ENCODE data around the gene CX3CL1. TPM values are rescaled to one million over a fixed set of nuclear protein-coding genes. Genes with fewer than 3 reads are reported as not detected.

The CX3CL1 gene
- total RNA-seq, 1 donor from 2014 or later, result 2.5 TPM

DNA sequence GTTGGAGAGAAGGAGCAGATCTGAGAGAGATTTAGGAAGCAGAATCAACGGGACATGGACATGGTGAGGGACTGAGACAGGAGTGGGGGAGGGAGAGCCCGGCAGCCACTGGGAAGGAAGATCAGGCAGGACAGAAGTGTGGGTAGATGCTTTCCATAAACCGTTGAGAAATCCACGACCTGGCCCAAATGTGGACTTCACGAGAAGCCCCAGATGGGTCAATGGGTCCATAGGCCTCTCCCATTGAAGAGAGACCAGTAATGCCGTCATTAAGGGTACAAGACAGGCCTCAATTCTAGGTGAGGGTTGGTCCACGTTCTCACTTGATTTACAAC is 14.2 kb upstream of the CX3CL1 start:
- Mint-ChIP-seq H3K4me3 (no peak overlapping the region), H3K4me1 (no peaks in the 10 kb centered on the region), H3K27ac (no peak overlapping the region), H3K27me3 (ENCODE audit: low read depth) (no peaks in the 10 kb centered on the region), H3K36me3 (no peaks in the 10 kb centered on the region), H3K9me3 (no peaks in the 10 kb centered on the region)
- TF ChIP-seq CTCF (IDR thresholded peaks at IDR 0.05; ENCODE audit: unreplicated experiment), result no peak
- no peak for DNase-seq (ENCODE audit: low spot score in 2 of 2, unreplicated experiment in 2 of 2)

GRCh38 chr16:57358527-57359095 is 13.7 kb upstream of the CX3CL1 start, which contains the start of gene CCL22:
Gene CCL22, plus strand, starts transcription at chr16:57358783. Its CDS starts 34 bp downstream, at chr16:57358817.
- no peaks in the 10 kb centered on the region for H3K4me1 Mint-ChIP-seq
- H3K36me3 Mint-ChIP-seq, result no peaks in the 10 kb centered on the region
- peaks cover 5% of the 10 kb centered on the region for H3K27me3 Mint-ChIP-seq (ENCODE audit: low read depth)
- no peak within 1 kb of the TSS for H3K27ac Mint-ChIP-seq
- DNase-seq (ENCODE audit: low spot score in 2 of 2, unreplicated experiment in 2 of 2), result no peak
- TF ChIP-seq CTCF (IDR thresholded peaks at IDR 0.05; ENCODE audit: unreplicated experiment), result no peak
- H3K9me3 Mint-ChIP-seq, result no peaks in the 10 kb centered on the region
- H3K4me3 Mint-ChIP-seq, result no peak within 1 kb of the TSS

- no peak for TF ChIP-seq CTCF (IDR thresholded peaks at IDR 0.05; ENCODE audit: unreplicated experiment)
- Mint-ChIP-seq H3K27me3 (ENCODE audit: low read depth) (peaks cover 8% of the 10 kb centered on the region), H3K4me3 (no peak overlapping the region), H3K9me3 (no peaks in the 10 kb centered on the region), H3K36me3 (no peaks in the 10 kb centered on the region), H3K27ac (no peak overlapping the region), H3K4me1 (no peaks in the 10 kb centered on the region)
- no peak for DNase-seq (ENCODE audit: low spot score in 2 of 2, unreplicated experiment in 2 of 2)
Observed at GRCh38 chr16:57360321-57360935, 11.9 kb upstream of the CX3CL1 start.

DNA sequence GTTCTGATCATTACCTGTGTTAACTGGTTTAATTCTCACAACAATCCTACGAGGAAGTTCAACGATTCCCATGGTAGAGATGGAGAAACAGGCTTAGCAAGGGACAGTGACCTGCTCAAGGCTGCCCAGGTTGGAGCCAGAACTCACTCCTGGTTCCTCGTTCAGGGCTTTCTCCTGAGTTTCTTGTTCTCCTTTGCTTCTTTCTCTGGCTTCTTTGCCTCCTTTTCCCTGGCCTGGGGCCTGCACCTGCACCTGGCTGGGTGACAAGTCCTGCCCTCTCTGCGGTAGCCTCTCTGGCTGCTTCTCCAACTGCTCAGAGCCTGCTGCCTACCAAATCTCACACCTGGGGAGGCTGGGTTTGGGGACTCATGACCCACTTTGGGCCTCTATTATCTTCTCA is 10.9 kb upstream of the CX3CL1 start:
- Mint-ChIP-seq H3K27me3 (ENCODE audit: low read depth) (peaks cover 12% of the 10 kb centered on the region), H3K4me3 (no peak overlapping the region), H3K4me1 (no peaks in the 10 kb centered on the region), H3K9me3 (no peaks in the 10 kb centered on the region), H3K27ac (no peak overlapping the region), H3K36me3 (no peaks in the 10 kb centered on the region)
- no peak for DNase-seq (ENCODE audit: low spot score in 2 of 2, unreplicated experiment in 2 of 2)
- TF ChIP-seq CTCF (IDR thresholded peaks at IDR 0.05; ENCODE audit: unreplicated experiment), result no peak

DNA sequence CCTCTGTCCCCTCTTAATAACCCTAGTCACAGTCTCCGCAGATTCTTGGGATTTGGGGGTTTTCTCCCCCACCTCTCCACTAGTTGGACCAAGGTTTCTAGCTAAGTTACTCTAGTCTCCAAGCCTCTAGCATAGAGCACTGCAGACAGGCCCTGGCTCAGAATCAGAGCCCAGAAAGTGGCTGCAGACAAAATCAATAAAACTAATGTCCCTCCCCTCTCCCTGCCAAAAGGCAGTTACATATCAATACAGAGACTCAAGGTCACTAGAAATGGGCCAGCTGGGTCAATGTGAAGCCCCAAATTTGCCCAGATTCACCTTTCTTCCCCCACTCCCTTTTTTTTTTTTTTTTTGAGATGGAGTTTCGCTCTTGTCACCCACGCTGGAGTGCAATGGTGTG is 8.1 kb upstream of the CX3CL1 start:
- Mint-ChIP-seq H3K27me3 (ENCODE audit: low read depth) (peaks cover 16% of the 10 kb centered on the region), H3K27ac (no peak overlapping the region), H3K4me3 (no peak overlapping the region), H3K9me3 (no peaks in the 10 kb centered on the region), H3K4me1 (no peaks in the 10 kb centered on the region), H3K36me3 (no peaks in the 10 kb centered on the region)
- no peak for DNase-seq (ENCODE audit: low spot score in 2 of 2, unreplicated experiment in 2 of 2)
- TF ChIP-seq CTCF (IDR thresholded peaks at IDR 0.05; ENCODE audit: unreplicated experiment), result no peak

Measured in mesothelial cell of epicardium (in vitro differentiated cells).